Ovary (tissue), 9 donors: ENCODE measurements around the gene TTLL11. TPM values are rescaled to one million over a fixed set of nuclear protein-coding genes. Genes with fewer than 3 reads are reported as not detected.

Source experiments
- DNase-seq, 5 donors: peaks; one replicate each; pipeline ENCODE4 v3.0.0-alpha.2; 2019 to 2020
- H3K27ac ChIP-seq, 2 donors: fragments of 200-600 bp; one replicate each; pipeline versions ENCODE4 v1.5.1 to v1.8.0; 2019 to 2022
- H3K27me3 ChIP-seq: fragments of 200-600 bp; one replicate; pipeline ENCODE4 v1.8.0; 2022
- H3K36me3 ChIP-seq: fragments of 200-600 bp; sonication (generic); one replicate; pipeline ENCODE4 v1.5.1; 2019
- H3K4me1 ChIP-seq: one replicate; pipeline ENCODE4 v1.8.1; 2013; ENCODE audit warnings: mild to moderate bottlenecking, moderate library complexity; ENCODE audit not compliant: insufficient read depth
- H3K4me3 ChIP-seq: fragments of 200-600 bp; sonication (generic); one replicate; pipeline ENCODE4 v1.5.1; 2017
- H3K9me3 ChIP-seq, 2 donors: fragments of 200-600 bp in 1 of 2; sonication (generic) in 1 of 2; one replicate each; pipeline versions ENCODE4 v1.5.1 to v1.8.1; 2013 to 2019; ENCODE audit warnings: mild to moderate bottlenecking in 1 of 2, moderate library complexity in 1 of 2
- CTCF ChIP-seq, 3 donors: fragments of 450-650 bp in 2 of 3; fragments of 200-600 bp in 1 of 3; IDR thresholded peaks; one replicate each; pipeline versions ENCODE4 v1.5.1 to v1.8.0; 2016 to 2022; ENCODE audit warnings: antibody characterized with exemption in 3 of 3, mild to moderate bottlenecking in 1 of 3
- EP300 ChIP-seq: sonication (generic); formaldehyde crosslinking; IDR thresholded peaks from one replicate; pipeline ENCODE4 v1.6.1; 2017; ENCODE audit warnings: antibody characterized with exemption
- POLR2A ChIP-seq: fragments of 450-650 bp; IDR thresholded peaks from one replicate; pipeline ENCODE4 v1.6.1; 2017; ENCODE audit warnings: antibody characterized with exemption, mild to moderate bottlenecking, moderate library complexity
- WGBS, 3 donors: extraction: QIAGEN DNeasy Blood & Tissue Kit in 1 of 3; methylation state at CpG; one replicate each; pipeline versions ENCODE4 v1.1.5 to v1.1.7; 2013 to 2017; 5-methylcytosine and 5-hydroxymethylcytosine counted together
- intact Hi-C, 4 donors: fragments of 100-400 bp; cut with DNase I; formaldehyde crosslinking; loops; one replicate each; pipeline versions ENCODE4 v1.11.0 to v1.15.1; 2022 to 2023
- polyA plus RNA-seq, 2 donors: library from polyadenylated mRNA; stranded (reverse); fragments of 200-250 nt in 1 of 2; fragments of 350-450 nt in 1 of 2; fragmentation: Illumina TruSeq in 1 of 2; extraction: RNeasy Lipid Tissue Mini Kit (QIAGEN cat#74804) in 1 of 2; gene quantifications; one replicate each; pipeline ENCODE4 v1.2.3, GENCODE V29; 2013 to 2014
- total RNA-seq, 7 donors: library from RNA; depleted of rRNA in 2 of 7; stranded (reverse); fragments of >200 nt in 2 of 7; fragmentation: NEBNext Ultra II Directional in 3 of 7; extraction: Animal tissue kit (Norgen Biotek cat#: 25700) in 3 of 7; gene quantifications; one replicate each; pipeline versions ENCODE4 v1.1.0 to v1.2.4, GENCODE V29; 2016 to 2023
- donor health status: DM: no; HTN: no; CAD: no; lungs with moderate emphysema.
- donor health status: DM: no; HTN: no; CAD: no.
- donor health status: Bipolar disorder and iron deficiency.
- donor health status: DM: yes; HTN: yes; CAD: no.
- donor health status: DM: no; HTN: no; CAD: no.
- donor health status: DM: yes; HTN: yes; CAD: no.

Gene TTLL11
- total and polyA plus RNA-seq, 9 donors, result 6.1 to 13.5 (median 9.2) TPM

- H3K4me3 ChIP-seq, result no peak overlapping the region
- no peak overlapping the region for H3K27ac ChIP-seq
- no peaks in the 10 kb centered on the region for H3K9me3 ChIP-seq
- H3K4me1 ChIP-seq, result peaks cover 2% of the 10 kb centered on the region
- intact Hi-C loops, result no loop called here
- TF ChIP-seq EP300 (no peak), CTCF (IDR thresholded peaks at IDR 0.05) (no peak), POLR2A (no peak)
- no peaks in the 10 kb centered on the region for H3K27me3 ChIP-seq
- no peak for DNase-seq
- WGBS, 3 donors, result 24 to 42% (median 27%) methylated on average over 5 of the region's 5 CpGs
- no peaks in the 10 kb centered on the region for H3K36me3 ChIP-seq
Measured at GRCh38 chr9:122080986-122081385, 12.1 kb downstream of the TTLL11 start.

GRCh38 chr9:122078557-122078956 is 14.6 kb downstream of the TTLL11 start:
- no peak for TF ChIP-seq EP300
- TF ChIP-seq CTCF (IDR thresholded peaks at IDR 0.05), result no peak
- TF ChIP-seq POLR2A, result no peak
- H3K4me1 ChIP-seq, result peaks cover 2% of the 10 kb centered on the region
- DNase-seq, result no peak
- H3K27ac ChIP-seq, result no peak overlapping the region
- H3K4me3 ChIP-seq, result no peak overlapping the region
- 34 to 100% (median 97%) methylated on average over 1 of the region's 1 CpG for WGBS, 3 donors
- no peaks in the 10 kb centered on the region for H3K9me3 ChIP-seq
- no peaks in the 10 kb centered on the region for H3K36me3 ChIP-seq
- intact Hi-C loops, result no loop called here
- no peaks in the 10 kb centered on the region for H3K27me3 ChIP-seq

GRCh38 chr9:122076773-122077172 is 16.3 kb downstream of the TTLL11 start:
- H3K4me3 ChIP-seq, result no peak overlapping the region
- no peak for TF ChIP-seq CTCF (IDR thresholded peaks at IDR 0.05)
- TF ChIP-seq EP300, result no peak
- no peak for TF ChIP-seq POLR2A
- no peaks in the 10 kb centered on the region for H3K9me3 ChIP-seq
- H3K4me1 ChIP-seq, result peaks cover 2% of the 10 kb centered on the region
- intact Hi-C loops, result no loop called here
- no peaks in the 10 kb centered on the region for H3K27me3 ChIP-seq
- 96 to 97% (median 96%) methylated on average over 3 of the region's 3 CpGs for WGBS, 3 donors
- no peak overlapping the region for H3K27ac ChIP-seq
- no peaks in the 10 kb centered on the region for H3K36me3 ChIP-seq
- no peak for DNase-seq

- WGBS, 3 donors, result 83 to 85% (median 84%) methylated on average over 4 of the region's 4 CpGs
- no peaks in the 10 kb centered on the region for H3K9me3 ChIP-seq
- H3K4me1 ChIP-seq, result peaks cover 1% of the 10 kb centered on the region
- intact Hi-C loops, result no loop called here
- no peak overlapping the region for H3K4me3 ChIP-seq
- TF ChIP-seq CTCF (IDR thresholded peaks at IDR 0.05) (no peak), EP300 (no peak), POLR2A (no peak)
- no peak overlapping the region for H3K27ac ChIP-seq
- no peaks in the 10 kb centered on the region for H3K27me3 ChIP-seq
- DNase-seq, result no peak
- no peaks in the 10 kb centered on the region for H3K36me3 ChIP-seq
Measured at GRCh38 chr9:122076117-122076516, 17.0 kb downstream of the TTLL11 start.
